IPS DF 4.7 (cell line): ENCODE results near the gene CD40.

Source experiments
- DNase-seq: peaks from one replicate; pipeline ENCODE4 v3.0.0-alpha.2; 2013; ENCODE audit warnings: low spot score; ENCODE audit errors: extremely low read depth

CD40 gene

GRCh38 chr20:46122516-46123481, 4.7 kb downstream of the CD40 start:
- no peak for DNase-seq

- DNase-seq, result no peak
Observed at GRCh38 chr20:46123482-46124245, 5.5 kb downstream of the CD40 start.

DNA sequence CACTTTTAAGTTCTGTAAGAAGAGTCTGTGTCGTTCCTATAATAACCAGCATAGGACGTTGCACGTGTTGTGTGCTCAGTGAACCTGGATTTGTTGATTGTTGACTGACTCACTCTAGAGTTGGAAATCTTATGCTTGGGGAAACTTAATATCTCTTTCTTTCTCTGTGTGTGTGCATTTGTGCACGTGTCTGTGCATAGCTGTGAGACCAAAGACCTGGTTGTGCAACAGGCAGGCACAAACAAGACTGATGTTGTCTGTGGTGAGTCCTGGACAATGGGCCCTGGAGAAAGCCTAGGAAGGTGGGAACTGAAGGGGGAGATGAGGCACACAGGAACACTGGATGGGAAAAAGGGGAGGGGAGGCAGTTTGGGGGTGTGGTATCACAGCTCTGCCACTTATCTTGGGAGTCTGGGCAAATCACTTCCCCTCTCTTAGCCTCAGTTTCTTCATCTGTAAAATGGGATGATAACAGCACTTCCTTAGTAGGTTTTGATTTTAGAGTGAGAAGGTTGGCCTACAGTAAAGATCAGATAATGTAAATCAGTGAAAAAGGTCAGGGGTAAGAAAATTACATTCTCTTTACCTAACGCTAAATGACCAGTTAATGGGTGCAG, 8.4 kb downstream of the CD40 start:
- no peak for DNase-seq

DNA sequence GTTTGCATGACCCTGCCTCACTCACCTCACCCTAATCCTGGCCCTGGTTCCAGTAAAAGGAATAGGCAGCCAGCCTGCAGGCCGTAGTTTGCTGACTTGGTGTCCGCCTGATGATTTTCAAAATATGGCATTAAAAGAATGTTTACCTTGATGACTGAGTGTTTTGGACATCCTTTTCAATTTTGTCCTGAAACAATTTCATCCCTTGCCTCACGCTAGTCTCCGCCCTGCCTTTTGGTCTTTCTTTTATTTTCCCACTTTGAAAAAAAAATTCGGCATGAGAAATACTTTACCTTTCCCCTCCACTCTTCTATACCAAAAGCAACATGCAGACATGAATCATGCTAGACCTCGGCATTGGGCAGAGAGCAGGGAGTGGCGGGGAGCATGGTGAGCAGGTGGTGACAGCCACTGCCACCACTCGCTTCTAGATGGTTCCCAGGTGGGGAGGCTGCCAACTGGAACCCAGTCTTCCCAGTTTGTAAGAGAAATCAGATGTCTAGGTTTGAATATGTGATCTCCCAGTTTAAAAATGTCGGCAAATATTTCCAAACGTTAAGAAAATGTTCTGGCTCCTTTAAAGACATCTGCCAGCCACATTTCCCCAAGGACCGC, 9.4 kb downstream of the CD40 start:
- DNase-seq, result no peak

DNA sequence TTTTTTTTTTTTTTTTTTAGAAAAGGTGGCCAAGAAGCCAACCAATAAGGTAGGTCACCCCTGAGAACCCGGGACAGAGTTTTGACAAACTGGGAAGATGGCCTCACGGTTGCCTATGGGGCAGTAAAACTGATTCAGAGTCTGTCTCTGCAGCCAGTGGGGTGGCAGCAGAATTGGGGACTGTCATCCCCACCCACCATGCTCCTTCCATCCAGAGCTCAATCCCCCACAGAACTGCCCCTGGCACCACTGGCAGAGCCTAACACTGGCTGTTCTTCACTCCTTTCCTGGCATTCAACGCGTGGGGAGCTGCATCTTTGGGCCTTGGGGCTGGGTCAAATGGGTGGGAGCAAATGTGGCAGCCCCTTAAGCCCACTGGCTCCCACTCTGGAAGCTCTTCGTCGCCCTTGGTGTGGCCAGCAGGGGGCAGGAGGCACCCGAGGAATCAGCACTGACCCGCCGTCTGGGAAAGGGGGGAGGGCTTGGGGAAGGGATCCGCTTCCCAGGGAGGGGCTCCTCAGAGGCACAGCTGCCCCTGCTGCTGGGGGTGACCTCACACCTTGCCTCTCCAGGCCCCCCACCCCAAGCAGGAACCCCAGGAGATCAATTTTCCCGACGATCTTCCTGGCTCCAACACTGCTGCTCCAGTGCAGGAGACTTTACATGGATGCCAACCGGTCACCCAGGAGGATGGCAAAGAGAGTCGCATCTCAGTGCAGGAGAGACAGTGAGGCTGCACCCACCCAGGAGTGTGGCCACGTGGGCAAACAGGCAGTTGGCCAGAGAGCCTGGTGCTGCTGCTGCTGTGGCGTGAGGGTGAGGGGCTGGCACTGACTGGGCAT, 10.4 kb downstream of the CD40 start:
- DNase-seq, result no peak

GRCh38 chr20:46129955-46130481, 11.9 kb downstream of the CD40 start:
- no peak for DNase-seq

DNA sequence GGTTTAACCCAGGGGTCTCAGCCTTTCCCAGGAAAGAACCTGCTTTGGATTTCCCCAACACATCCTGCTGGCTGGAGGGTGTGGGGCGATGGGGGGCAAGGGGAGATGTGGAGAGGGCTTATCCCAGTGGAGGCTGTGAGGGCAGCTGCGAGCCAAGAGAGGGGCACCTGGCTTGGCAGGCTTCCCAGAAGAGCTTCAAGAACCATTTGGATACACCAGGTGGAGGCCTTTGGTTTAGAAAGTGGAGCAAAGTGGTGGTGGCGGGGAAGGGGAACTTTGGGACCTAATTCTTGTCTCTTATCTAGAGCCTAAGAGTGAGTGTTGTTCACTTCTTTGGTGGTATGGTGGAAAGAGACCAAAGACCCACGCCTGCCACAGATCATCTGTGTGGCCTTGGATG, 12.4 kb downstream of the CD40 start:
- DNase-seq, result no peak

DNA sequence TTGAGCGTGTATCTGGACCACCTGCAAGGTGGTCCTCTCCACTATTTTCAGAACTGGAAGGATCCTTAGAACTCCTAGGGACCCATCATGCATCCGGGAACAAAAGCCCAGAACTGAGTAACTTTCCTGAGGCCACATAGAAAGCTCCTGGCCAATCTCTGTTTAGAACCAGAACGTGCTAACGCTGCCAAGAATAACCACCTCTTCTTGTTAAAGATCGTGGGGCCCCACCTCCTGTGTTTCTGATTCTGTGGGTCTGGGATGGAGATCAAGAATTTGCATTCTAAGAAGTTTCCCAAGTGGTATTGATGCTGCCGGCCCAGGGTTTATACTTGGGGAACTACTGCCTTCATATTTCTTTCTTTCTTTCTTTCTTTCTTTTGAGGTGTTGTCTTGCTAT, 13.3 kb downstream of the CD40 start:
- no peak for DNase-seq

DNA sequence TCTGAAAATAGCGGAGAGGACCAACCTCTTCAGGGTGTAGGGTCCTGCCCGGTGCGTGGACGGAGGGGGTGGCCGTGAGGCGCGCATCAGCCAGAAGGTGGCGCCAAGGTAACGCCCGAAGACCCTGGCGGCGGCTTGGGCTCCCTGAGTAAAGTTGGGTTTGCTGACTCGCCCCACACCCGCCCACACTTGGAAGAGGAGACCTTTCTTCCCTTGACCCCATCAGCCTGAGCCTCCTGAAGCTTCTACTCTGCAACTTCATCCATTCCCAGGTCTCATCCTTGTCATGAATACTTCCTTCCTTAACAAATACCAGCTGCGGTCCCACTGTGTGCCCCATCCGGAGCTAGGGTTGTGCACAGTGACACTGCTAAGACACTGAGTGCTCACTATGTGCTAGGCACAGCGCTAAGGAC, 14.6 kb downstream of the CD40 start:
- DNase-seq, result no peak

- no peak for DNase-seq
Observed at GRCh38 chr20:46133886-46134654, 16.0 kb downstream of the CD40 start.

- no peak for DNase-seq
Observed at GRCh38 chr20:46134716-46135115, 16.6 kb downstream of the CD40 start.

DNA sequence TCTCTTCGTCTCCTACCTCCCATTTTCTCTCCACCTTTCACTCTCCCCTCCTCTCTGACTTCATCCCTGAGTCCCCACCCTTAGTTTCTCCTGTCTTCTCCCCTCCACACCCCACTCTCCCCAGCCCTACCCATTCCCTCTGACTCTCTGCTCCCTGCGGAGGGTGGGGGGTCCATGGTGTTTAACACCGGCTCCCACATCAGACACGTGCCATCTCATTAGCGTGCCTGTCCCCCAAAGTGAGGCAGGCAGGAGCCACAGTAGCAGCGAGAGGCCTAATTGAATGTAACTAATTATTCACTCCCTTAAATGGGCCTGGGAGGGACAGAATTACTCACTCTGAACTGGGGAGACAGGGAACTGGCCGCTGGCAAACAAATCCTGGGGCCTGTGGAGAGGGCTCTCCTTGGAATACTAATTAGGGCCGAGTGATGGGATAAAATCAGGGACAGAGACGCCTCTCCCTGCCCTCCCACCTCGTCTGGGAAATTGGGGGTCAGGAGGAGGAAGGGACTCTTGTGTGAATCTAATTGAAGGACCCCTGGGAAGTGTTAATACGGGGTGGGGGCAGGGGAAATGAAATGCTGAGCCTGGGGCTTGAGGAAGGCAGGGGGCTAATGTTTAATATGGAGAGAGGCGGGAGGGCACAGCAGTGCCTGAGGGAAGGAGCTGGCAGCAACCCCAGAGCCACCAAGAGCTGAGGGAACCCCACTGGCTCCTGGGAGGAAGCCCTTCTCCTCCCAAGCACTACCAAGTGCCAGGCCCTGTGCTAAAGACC, 17.9 kb downstream of the CD40 start:
- no peak for DNase-seq

DNA sequence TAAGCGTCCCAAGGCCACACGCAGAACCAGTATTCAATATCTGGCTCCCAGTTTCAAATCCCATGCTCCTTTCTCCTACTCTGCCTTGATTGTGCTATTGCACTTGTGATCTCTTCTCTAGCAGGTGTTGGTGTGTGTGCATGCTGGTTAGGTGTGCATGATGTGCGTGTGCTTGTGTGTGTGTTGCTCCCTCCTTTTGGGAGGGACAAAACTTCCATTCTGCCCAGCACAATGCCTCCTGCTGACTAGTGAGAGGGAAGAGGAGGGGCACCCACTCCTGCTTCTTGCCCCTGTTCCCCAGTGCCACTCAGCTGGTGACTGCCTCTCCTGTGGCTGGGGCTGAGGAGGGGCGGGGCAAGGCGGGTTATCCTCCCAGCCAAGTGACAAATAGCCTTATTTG, 19.7 kb downstream of the CD40 start:
- DNase-seq, result no peak

- DNase-seq, result no peak
Observed at GRCh38 chr20:46139266-46139889, 21.3 kb downstream of the CD40 start.

DNA sequence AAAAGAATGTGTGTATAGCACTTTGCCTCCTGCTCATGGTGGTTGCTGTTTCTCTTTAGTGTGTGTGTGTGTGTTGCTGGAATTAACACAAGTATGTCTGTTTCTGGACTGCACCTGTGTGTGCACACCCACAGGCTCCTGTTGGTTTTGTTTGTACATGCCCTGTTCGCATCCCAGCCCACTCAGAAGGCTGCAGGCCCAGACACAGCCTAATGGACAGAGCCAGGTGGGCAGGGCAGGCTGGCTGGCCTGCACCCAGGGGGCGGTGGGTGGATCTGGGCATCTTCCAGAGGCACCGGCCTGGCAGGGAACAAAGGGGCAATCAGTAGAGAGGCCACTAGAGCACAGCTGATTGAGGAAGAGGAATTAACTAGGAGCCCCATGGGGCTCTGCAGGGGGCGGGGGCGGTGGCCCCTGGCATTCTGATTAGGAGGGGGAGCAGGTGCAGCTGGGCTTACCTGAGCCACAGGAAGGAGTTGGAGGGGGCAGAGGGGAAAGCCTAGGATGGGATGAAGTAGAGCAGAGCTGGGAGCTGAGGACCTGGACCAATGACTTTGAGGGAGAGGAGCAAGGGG, 21.9 kb downstream of the CD40 start:
- DNase-seq, result no peak

GRCh38 chr20:46142124-46142523, 24.0 kb downstream of the CD40 start:
- DNase-seq, result no peak

GRCh38 chr20:46144432-46145025, 26.4 kb downstream of the CD40 start:
- no peak for DNase-seq

GRCh38 chr20:46145713-46146112, 27.6 kb downstream of the CD40 start:
- DNase-seq, result no peak
